BJ (cell line): Measurements from ENCODE around the gene FMNL2. TPM values are rescaled to one million over a fixed set of nuclear protein-coding genes. Genes with fewer than 3 reads are reported as not detected.

ENCODE experiments used
- CTCF ChIA-PET: fragments of 350-600 bp; formaldehyde crosslinking; extraction: SDS; loops from one replicate; lab custom pipeline; 2021; ENCODE audit warnings: antibody characterized with exemption, inconsistent platforms; lab: Yijun Ruan, JAX
- POLR2A ChIA-PET: fragments of 300-600 bp; sonication (Branson Sonifier 250); formaldehyde crosslinking; extraction: SDS; loops from one replicate; lab custom pipeline; 2021; ENCODE audit warnings: antibody characterized with exemption; lab: Charles Lee
- DNase-seq: peaks from one replicate; pipeline ENCODE4 v3.0.0-alpha.2; 2011; ENCODE audit warnings: low read depth
- H3K27me3 ChIP-seq: 2 replicates; pipeline ENCODE4 v1.6.0; 2011; ENCODE audit warnings: low read length; ENCODE audit not compliant: control insufficient read depth, insufficient read depth
- H3K36me3 ChIP-seq: 2 replicates; pipeline ENCODE4 v1.5.1; 2011; ENCODE audit warnings: low read length; ENCODE audit not compliant: control insufficient read depth, insufficient read depth
- H3K4me3 ChIP-seq: 2 replicates; pipeline ENCODE4 v1.5.1; 2011; ENCODE audit warnings: low read depth, mild to moderate bottlenecking, control low read depth, low read length
- CTCF ChIP-seq: IDR thresholded peaks from 2 replicates; pipeline ENCODE4 v1.5.1; 2011; ENCODE audit warnings: low read depth, mild to moderate bottlenecking, control low read depth, inconsistent platforms, low read length, moderate library complexity; ENCODE audit not compliant: insufficient read depth
- polyA plus RNA-seq: library from polyadenylated mRNA; depleted of rRNA; stranded (reverse); fragments of >200 nt; gene quantifications from 2 replicates; pipeline ENCODE4 v1.2.3, GENCODE V29; 2011

Gene FMNL2
- polyA plus RNA-seq, 1 experiment, result 2.4 TPM

- H3K36me3 ChIP-seq, result no peaks in the 10 kb centered on the region
- no peaks in the 10 kb centered on the region for H3K27me3 ChIP-seq
- ChIA-PET CTCF (interaction anchor here (0.8 to 2.1 kb wide), 3 partner anchors 10 to 175 kb away, joined by 3 to 4 read pairs (median 4); no protein-coding TSS in a partner anchor), POLR2A (no interaction called here)
- TF ChIP-seq CTCF, result no peak
- H3K4me3 ChIP-seq, result no peak overlapping the region
- no peak for DNase-seq
Measured at GRCh38 chr2:152411154-152411553, 76.2 kb downstream of the FMNL2 start.

GRCh38 chr2:152413228-152414030 is 78.5 kb downstream of the FMNL2 start:
- ChIA-PET CTCF (interaction anchor here (0.7 to 1.0 kb wide), 3 partner anchors 26 to 597 kb away, joined by 3 to 4 read pairs (median 3); no protein-coding TSS in a partner anchor), POLR2A (interaction anchor here (0.6 kb wide), 1 partner anchor 18 kb away, joined by 8 read pairs; no protein-coding TSS in a partner anchor)
- Histone ChIP-seq H3K27me3 (no peaks in the 10 kb centered on the region), H3K4me3 (no peak overlapping the region), H3K36me3 (no peaks in the 10 kb centered on the region)
- no peak for TF ChIP-seq CTCF
- no peak for DNase-seq

GRCh38 chr2:152415231-152415642 is 80.3 kb downstream of the FMNL2 start:
- CTCF ChIA-PET, result interaction anchor here (1.4 kb wide), 1 partner anchor 8 kb away, joined by 3 read pairs; no protein-coding TSS in a partner anchor
- no peak for TF ChIP-seq CTCF
- POLR2A ChIA-PET, result interaction anchor here (0.5 kb wide), 1 partner anchor 13 kb away, joined by 9 read pairs; no protein-coding TSS in a partner anchor
- Histone ChIP-seq H3K4me3 (no peak overlapping the region), H3K36me3 (no peaks in the 10 kb centered on the region), H3K27me3 (no peaks in the 10 kb centered on the region)
- no peak for DNase-seq

GRCh38 chr2:152415796-152416195 is 80.8 kb downstream of the FMNL2 start:
- Histone ChIP-seq H3K27me3 (no peaks in the 10 kb centered on the region), H3K4me3 (no peak overlapping the region), H3K36me3 (no peaks in the 10 kb centered on the region)
- ChIA-PET CTCF (interaction anchor here (0.6 to 1.4 kb wide), 2 partner anchors 9 to 77 kb away, joined by 3 read pairs; no protein-coding TSS in a partner anchor), POLR2A (interaction anchor here (0.5 kb wide), 1 partner anchor 14 kb away, joined by 9 read pairs; no protein-coding TSS in a partner anchor)
- no peak for TF ChIP-seq CTCF
- DNase-seq, result no peak

GRCh38 chr2:152418688-152419087 is 83.7 kb downstream of the FMNL2 start:
- no peak for TF ChIP-seq CTCF
- no peaks in the 10 kb centered on the region for H3K36me3 ChIP-seq
- H3K4me3 ChIP-seq, result no peak overlapping the region
- POLR2A ChIA-PET, result no interaction called here
- CTCF ChIA-PET, result no interaction called here
- H3K27me3 ChIP-seq, result no peaks in the 10 kb centered on the region
- DNase-seq, result no peak
